Activated CD4-positive, alpha-beta T cell treated with anti-CD3 and anti-CD28 coated beads for 1 hour (primary cell): ENCODE measurements around the gene LRRC4C.
"Not testable (repeated sequence)": the region's sequence is repeated elsewhere in the genome, so short reads cannot be mapped to it uniquely, and the experiment has no call there.

Source experiments
- DNase-seq: peaks from one replicate; pipeline ENCODE4 v3.0.0-alpha.2; 2020

Gene LRRC4C

DNA sequence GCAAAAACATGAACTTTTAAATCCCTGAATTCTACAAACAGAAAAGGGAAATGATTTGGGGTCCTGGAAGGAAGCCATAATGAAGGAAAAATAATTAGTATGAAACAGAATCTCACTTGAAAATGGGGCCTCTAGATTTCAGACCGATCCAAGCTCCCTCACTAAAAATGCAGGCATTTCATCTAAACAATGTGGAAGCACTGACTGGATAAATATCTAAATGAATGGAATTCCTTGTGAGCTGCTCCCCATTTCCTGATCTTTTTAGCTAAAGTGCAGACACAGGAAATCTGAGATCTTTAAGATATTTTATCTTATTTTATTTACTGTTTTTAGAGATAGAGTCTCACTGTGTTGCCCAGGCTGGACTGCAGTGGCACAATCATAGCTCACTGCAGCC lies 1255.8 kb downstream of the LRRC4C start:
- no peak for DNase-seq

DNA sequence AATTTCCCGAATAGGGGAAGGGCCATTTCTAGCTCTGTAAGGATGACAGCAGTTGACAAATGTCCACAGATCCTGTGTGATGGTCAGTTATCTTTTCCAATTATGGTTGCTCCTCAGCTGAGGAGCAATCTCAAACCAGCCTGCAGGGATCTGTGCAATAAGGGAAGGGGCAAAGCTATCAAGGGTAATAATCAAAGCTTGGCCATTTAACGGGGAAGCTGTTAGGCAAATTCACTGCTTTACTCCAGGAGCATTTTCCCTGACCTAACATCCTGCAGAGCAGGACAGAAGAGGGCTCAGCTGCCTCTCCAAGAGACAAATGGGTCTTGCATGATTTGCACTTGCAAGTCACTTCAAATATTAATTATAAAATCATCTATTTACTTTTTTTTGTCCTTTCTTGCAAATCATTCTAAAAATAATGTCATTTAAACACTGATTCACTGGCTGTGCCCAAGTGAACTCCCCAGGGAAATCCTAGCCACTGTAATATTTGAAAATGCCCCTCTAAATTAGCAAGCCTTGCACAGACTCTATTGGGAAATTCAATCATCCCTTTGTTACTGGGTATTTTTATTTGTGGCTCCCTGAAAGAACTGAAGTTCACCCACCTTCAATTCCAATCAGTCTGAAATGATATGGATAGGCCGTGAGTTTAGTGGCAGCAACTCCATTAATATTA lies 1256.7 kb downstream of the LRRC4C start:
- DNase-seq = no peak

DNA sequence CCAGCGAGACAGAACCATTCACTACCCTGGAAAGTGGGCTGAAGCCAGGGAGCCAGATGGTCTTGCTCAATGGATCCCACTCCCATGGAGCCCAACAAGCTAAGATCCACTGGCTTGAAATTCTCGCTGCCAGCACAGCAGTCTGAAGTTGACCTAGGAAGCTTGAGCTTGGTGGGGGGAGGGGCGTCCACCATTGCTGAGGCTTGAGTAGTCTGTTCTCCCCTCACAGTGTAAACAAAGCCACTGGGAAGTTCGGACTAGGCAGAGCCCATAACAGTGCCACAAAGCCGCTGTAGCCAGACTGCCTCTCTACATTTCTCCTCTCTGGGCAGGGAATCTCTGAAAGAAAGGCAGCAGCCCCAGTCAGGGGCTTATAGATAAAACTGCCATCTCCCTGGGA lies 1266.9 kb downstream of the LRRC4C start:
- not testable (repeated sequence) for DNase-seq

DNA sequence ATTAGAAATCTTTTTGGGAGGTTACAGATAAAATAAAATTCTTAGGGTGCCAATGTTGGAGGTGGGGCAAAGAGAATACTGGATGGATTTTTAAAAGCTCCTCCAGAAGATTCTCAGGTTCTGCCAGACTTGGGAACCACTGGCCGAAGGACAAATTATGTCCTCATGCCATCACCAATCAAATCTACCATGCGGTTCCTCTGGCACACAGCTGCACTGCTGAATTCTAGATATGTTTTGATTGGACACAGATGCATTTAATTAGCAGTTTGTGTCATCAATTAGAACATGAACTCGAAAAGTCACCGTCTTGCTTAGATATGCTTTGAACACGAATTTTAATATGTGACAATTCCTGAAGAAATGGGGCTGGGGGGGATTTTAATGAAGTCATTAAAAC lies 1269.2 kb downstream of the LRRC4C start:
- DNase-seq = no peak

DNA sequence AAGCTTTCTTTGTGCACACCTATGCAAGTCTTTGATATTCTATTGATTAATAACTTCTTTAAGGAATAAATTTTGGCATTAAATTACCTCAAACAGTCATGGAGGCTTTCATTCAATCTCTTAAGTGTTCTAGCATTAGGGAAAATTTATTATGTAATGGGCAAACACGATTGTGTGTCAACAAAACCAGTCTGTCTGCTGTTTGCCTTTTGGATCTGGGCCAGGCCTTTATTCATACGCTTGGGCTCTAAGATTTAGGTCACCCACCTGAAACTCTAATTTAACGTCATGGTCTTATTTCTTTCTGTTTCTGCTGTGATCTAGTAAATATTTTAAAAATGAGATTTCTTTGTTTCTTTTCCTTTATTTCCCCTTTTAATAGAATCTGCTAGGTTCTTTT lies 1270.6 kb downstream of the LRRC4C start:
- DNase-seq = no peak

DNA sequence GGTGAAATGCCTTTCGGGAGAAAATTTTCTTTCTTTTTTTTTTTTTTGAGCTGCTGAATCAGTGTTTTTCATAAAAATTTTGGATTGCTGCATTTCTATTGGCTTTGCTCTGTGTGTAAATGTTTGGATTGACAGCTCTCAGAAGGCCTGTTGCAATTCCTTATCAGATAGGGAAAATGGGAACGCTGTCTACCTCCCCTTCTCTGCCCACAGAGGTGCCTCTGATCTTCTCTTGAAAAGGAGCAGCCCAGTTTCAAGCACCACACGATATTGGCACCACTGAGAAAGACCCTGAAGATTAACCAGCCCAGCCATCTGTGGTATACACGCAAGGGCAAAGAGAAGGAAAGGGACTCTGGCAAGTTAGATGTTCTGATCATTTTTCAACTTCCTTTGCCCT lies 1272.2 kb downstream of the LRRC4C start:
- DNase-seq = no peak

DNA sequence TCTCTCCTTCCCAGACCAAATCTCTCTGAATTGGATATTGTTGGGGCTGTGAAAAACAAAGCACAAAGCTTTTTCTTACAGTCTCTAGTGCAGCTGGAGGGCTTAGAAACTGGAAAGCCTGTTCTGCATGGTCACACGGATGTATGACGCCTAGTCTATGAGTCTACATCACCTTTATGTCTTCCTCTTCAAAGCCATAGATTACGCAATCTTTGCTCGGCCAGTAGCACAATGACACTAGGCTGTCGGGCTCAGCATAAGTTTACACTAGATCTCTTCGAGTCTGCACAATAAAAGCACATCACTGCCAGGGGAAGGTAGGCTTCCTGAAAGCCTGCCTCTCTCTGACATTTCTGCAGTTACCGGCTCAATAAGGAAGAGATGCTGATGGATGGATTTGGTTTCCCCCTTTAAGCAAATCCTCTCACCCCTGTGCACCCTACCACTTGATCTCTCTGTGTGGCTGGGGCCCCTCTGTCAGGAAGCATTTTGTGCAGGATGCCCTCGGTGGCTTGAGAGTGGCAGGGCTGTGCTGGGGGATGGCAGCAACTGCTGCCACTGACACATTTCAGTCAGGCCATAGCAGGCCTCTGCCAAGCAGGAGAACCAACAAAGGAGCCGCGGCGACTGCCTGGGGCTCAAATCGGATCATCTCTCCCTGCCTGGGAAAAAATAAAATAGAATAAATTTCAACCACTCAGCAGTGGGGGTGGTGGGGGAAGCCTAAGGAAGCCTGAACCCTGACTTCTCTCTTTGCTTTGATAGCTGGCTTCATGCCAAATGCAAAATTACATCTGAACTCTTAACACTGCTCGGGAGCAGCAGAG lies 1272.8 kb downstream of the LRRC4C start:
- no peak for DNase-seq

DNA sequence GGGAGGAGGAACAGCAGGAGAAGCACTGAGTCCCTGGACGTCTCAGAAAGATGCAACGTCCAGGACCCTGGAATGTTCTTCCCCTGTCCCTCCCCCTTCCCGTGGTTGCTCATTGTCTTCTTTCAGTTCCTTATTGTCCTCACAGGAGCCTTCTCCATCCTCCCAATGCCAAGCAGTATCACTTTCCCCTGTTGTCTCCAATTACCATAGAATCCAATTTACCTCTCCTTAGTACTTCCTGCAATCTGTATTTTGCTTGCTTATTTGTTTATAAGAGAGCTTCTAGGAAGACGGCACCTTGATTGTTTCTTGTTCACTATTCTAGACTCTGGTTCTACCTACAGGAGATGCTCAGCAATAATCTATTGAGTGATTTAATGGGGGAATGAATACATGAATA lies 1273.7 kb downstream of the LRRC4C start:
- no peak for DNase-seq

DNA sequence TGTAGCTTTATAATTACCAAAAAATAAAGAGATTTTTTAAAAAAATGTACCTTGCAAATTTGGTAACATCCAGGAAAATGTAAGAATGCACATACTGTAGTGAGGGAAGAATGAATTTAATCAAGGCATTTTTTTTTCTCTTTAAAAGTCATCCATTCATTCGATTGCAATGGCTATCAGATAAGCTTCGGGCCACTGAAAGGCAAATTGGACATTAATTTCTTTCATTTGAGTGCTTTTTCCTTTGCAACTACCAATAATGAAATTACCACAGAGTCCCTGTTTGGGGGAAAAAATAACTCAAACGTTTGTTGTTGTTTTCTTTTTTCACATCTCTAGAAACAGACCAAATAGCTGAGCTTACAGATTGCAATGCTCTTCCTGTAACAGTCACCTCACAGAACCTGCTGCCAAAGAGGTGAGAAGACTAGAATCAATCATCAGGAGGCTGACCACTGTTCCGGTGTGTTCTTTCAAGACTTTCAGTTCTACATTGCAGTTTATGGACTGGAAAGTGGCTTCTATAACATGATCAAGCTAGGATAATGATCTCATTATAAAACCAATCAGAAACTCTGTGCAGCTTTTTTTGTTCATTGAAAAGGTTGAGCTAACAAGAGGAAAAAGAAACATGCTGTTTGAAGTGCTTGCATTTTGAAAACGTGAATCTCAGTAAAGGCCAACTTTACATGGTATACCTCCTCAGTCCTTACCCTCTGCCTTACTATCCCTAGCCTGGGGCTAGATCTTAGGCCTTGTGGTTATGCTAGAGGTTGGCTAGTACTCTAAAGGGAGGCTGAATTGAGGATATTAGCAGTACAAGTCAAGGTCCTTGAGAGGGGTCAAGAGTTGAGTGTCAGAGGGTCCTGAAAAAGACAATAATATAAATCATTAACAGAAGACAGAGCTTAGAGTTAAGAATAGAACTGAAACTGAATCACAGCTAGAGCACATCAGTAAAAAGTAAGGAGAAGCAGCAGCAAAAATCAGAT lies 1276.1 kb downstream of the LRRC4C start:
- DNase-seq = no peak

DNA sequence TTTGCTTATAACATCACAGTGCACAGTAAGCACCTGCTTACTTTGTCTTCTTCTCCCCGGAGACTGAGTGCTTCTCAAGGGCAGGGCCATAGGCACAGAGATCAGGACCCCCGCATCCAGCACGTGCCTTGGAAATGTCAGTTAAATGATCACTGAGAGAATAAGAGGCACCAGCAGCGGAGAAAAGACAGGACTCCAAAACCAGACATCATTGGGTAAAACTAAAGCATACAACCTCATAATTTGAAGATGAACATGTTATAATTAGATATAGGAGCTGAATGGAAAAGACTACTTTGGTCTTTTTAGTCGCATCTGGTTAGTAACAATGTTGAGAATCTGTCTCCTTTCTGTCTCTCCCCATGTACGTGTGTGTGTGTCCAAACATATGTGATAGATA lies 1279.9 kb downstream of the LRRC4C start:
- no peak for DNase-seq

DNA sequence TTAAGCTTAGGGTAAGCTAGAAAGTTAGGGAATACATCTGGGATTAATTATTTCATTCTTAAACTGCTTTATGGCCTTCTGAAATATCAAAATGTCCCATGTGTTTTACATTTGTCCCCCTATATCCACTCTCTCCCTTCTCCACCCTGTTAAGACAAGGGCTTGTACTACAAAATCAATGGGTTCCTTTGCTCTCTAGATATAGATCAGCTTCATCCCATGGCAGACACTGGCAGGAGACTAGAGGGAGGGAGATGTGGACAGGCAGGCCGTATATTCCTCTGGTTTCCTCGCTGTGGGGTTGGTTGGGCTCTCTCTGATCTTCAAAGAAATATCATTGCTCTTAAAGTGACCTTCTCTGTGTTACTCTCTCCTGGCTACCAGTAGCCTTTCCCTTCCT lies 1281.0 kb downstream of the LRRC4C start:
- DNase-seq = no peak

DNA sequence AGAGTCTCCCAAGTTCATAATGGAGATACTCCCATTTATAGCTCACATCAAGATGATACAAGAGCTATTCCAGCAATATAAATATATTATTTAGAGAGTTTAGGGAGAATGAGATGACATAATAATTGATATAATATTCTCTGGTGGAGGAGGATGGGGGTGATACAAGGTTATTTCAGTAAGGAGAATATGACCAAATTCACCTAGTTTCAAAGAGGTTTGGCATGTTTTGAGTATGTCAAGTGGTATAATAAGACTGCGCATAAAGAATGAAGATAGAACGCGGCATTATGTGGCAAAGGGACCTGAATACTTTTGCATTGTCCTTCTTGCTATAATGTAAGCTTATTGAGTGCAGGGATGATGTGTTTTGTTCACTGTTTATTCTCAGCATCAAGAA lies 1283.5 kb downstream of the LRRC4C start:
- DNase-seq = no peak

DNA sequence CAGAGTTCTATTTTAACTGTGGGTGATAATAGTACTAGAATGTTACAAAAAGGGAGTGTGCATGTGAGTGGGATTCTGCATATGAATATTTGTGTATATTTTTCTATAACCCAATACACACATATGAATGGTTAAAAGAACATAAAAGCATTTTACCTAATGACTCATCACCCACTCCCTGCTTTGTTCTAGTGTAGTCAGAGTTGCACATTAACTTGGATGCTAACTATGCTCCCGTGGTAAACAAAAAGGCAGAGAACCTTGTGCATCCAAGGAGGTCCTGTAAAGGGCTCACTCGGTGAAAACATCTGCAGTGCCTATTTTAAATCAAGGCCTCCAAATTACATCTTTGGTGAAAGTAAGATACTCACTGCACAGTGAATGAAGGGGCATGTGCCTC lies 1289.4 kb downstream of the LRRC4C start:
- no peak for DNase-seq

DNA sequence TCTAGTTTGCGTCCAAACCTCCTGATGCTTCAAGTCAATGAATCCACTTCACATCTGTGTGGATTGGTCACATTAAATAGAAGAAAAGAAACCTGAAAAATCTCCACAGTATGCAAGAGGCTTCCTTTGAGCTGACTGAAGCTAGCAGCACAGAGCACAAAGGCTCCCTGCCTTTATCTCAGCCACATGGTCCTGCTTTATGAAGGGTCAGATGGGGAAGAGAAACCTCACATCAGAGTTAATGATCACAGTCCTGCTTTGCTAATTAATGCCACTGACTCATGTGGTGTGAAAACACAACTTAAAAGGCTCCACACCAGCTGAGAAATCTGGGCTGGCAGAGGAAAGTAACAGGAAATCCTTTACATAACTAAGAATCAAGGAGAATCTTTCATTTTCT lies 1291.0 kb downstream of the LRRC4C start:
- DNase-seq = no peak

DNA sequence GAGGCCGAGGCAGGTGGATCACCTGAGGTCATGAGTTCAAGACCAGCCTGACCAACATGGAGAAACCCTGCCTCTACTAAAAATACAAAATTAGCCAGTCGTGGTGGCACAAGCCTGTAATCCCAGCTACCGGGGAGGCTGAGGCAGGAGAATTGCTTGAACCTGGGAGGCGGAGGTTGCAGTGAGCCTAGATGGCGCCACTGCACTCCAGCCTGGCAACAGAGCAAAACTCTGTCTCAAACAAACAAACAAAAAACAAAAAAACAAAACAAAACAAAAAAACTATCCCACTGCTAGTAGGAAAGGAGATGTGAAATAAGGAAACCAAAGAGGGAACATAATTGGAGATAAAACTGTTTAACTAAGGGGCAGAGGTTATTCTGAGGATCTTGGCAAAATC lies 1291.6 kb downstream of the LRRC4C start:
- DNase-seq = not testable (repeated sequence)

DNA sequence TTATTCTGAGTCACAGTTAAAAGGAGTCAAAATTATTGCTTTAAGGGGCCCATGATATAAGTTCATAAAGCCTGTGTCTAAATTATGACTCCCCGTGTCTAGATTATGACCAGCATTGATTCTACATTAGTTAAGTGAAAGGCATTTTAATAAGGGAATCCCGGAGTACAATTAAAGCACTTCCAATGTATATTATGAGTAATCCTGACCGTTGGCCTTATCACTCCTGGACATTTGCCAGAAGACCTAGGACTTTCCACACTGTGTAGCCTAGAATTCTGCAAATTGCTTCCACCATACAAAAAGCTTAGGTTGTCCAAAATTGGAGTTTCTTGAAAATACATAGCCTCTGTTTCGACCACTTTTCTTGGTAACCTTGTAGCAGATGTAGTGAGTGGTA lies 1292.6 kb downstream of the LRRC4C start:
- DNase-seq = no peak

DNA sequence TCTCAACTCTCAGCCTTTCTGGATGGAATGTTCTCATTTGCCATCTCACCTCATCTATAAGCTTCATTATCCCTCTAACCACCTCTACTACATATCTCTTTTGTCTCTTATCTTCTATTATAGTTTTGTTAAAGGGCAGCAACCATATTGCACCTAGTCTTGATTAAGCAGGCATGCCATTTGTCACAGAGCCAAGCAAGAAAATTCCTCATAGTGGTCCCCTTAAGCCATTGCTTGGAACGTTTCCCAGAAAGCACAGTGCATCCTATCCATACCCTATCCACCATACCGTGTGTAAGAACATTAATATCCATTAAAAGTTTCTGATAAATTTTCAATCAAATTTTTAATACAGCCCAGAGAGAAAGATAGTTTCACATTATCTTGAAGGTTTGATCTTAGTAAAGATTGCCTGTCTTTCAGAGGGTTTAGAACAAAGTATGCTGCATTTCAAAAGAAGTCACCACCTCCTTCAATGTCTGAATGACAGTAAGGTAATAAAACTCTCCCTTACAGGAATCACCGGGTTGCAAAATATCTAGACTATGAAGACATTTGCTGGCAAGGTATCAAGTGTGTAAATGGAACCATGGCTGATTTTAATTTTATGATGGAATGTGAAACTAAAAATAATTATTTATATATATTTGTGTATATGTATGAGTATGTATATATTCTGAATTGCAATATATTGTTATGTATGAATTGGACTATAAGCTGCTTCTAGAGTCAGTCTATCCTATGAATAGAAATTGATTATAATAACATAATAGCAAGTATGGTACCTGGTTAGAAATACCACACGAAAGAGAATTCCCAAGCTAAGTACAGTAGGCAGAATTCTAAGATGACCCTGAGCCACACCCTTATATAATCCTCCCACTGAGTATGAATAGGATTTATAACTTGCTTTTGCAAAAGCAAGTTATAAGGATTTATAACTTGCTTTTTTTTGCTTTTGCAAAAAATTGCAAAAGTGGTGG lies 1296.3 kb downstream of the LRRC4C start:
- no peak for DNase-seq

DNA sequence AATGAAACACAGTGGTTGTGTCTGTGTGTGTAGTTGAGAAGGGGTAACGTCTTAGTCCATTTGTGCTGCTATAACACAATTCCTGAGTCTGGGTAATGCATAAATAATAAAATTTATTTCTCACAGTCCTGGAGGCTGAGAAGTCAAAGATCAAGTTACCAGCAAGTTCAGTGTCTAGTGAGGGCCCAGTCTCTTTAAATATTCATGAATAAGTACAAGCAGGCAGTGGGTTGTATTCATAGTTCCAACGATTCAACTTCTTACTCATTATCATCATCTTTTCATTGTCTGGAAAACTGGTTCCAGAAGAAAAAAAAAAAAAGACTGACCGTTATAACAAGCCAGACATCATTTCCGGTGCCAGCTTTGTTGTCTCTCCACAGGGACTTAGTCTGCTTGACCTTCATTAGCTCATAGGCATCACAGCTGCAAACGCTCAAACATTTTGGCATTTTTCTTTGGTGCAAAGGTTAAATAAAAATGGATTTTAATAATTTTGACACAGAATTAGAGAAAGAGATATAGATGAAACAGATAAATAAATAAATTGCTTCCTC lies 1297.5 kb downstream of the LRRC4C start:
- DNase-seq = no peak

DNA sequence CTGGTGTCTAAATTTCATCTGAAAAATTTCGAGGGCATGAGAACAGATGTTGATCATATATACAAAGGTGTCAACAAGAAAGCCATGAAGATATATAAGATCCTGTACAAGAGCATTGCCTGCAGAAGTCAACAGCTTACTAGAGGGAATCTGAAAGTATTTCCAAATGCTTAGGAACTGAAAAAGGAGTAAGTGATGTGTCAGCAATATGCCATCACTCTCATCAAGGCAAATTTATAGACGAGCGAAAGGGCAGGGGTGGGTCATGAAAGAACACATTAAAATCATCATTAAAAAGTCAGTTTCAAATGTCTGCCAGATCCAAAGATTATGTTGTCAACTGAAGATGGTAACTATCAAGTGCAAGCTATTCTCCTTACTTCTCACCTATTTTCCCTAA lies 1299.0 kb downstream of the LRRC4C start:
- DNase-seq = no peak

DNA sequence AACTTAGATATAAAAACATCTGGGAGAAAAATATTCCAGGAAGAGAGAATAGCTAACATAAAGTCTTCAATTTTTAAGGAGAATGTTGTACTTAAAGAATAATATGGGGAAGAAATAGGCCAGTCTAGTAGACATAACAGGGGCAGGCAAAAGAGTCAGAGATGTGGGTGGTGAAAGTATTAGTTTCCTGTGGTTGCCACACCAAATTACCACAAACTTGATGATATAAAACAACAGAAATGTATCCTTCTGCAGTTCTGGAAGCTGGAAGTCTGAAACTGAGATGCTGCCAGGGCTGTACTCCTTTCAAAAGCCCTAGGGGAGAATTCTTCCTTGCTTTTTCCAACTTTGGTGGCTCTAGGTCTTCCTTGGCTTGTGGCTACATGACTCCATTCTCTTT lies 1309.7 kb downstream of the LRRC4C start:
- no peak for DNase-seq

DNA sequence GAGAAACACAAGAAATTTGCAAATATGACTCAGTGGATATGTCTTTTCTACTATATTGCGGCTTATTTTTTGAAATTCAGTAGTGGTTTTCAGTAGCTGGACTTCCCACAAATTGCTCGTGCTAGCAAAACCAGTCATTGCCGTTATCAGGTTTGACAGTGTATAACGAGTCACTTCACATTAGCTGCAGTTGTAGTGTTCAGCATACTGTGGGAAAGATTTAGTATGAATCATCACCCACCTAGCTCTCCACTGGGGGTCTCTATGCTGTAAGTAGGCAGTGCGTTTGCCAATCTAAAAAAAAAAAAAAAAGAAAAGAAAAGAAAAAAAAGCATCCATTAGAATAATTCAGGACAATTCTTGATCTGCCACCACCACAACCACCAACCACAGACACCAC lies 1318.9 kb downstream of the LRRC4C start:
- DNase-seq = no peak

DNA sequence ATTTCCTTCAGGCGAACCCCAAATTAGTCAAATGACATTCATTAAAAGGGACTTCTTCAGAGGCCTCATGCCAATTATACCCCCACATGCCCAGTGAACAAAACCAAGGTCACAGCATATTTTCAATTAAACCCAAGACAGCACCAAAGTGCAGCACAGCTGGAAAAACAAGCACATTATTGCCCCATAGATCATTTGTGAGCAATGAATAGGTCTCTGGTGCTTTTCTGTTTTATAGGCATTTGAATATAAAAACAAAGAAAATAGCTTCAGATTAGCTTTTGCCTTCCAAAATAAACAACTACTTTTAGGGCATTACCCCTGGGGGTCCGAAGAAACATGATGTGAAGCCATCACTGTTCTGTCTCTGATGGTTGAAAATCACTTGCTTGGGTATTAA lies 1319.9 kb downstream of the LRRC4C start:
- no peak for DNase-seq
